IPS-15b (cell line): ENCODE results near the gene CELF4.

Experiments used
- H3K27me3 ChIP-seq: one replicate; pipeline ENCODE4 v1.6.1; 2013; ENCODE audit warnings: low read length; ENCODE audit not compliant: control insufficient read depth, insufficient read depth
- H3K36me3 ChIP-seq: one replicate; pipeline ENCODE4 v1.6.1; 2013; ENCODE audit warnings: low read length; ENCODE audit not compliant: control insufficient read depth, insufficient read depth
- H3K4me1 ChIP-seq: one replicate; pipeline ENCODE4 v1.6.1; 2013; ENCODE audit warnings: mild to moderate bottlenecking, low read length; ENCODE audit not compliant: control insufficient read depth, insufficient read depth
- H3K4me3 ChIP-seq: one replicate; pipeline ENCODE4 v1.5.1; 2013; ENCODE audit warnings: low read depth, low read length
- H3K9ac ChIP-seq: one replicate; pipeline ENCODE4 v1.6.1; 2013; ENCODE audit warnings: low read depth, mild to moderate bottlenecking, low read length
- H3K9me3 ChIP-seq: one replicate; pipeline ENCODE4 v1.6.1; 2013; ENCODE audit warnings: mild to moderate bottlenecking, low read length; ENCODE audit not compliant: control insufficient read depth, insufficient read depth

Gene CELF4

GRCh38 chr18:37565101-37565976 is at the start of gene CELF4:
CELF4 (minus strand) TSS chr18:37565798.
- H3K27me3 ChIP-seq, result peaks cover 82% of the 10 kb centered on the region
- no peaks in the 10 kb centered on the region for H3K9me3 ChIP-seq
- no peak within 1 kb of the TSS for H3K9ac ChIP-seq
- no peaks in the 10 kb centered on the region for H3K36me3 ChIP-seq
- peak within 1 kb of the TSS; percentile 86 for H3K4me3 ChIP-seq
- H3K4me1 ChIP-seq, result no peaks in the 10 kb centered on the region

DNA sequence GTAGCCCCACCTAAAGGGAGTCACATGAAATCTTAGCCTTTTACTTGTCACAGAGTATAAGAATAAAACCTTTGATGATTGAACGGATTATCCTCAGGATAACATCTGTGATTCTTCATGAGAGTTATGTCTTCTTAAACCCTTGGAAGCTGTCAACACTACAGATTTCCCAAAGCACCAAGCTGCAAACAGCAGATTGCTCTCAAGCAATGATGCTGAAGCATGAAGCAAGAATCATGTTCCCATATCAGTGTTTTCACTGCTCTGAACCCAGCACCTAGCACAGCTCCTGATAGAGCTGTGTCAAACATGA is 47.6 kb upstream of the CELF4 start:
- H3K36me3 ChIP-seq, result no peaks in the 10 kb centered on the region
- H3K4me3 ChIP-seq, result no peak overlapping the region
- no peaks in the 10 kb centered on the region for H3K4me1 ChIP-seq
- no peaks in the 10 kb centered on the region for H3K9me3 ChIP-seq
- H3K27me3 ChIP-seq, result peaks cover 2% of the 10 kb centered on the region
- H3K9ac ChIP-seq, result no peak overlapping the region

DNA sequence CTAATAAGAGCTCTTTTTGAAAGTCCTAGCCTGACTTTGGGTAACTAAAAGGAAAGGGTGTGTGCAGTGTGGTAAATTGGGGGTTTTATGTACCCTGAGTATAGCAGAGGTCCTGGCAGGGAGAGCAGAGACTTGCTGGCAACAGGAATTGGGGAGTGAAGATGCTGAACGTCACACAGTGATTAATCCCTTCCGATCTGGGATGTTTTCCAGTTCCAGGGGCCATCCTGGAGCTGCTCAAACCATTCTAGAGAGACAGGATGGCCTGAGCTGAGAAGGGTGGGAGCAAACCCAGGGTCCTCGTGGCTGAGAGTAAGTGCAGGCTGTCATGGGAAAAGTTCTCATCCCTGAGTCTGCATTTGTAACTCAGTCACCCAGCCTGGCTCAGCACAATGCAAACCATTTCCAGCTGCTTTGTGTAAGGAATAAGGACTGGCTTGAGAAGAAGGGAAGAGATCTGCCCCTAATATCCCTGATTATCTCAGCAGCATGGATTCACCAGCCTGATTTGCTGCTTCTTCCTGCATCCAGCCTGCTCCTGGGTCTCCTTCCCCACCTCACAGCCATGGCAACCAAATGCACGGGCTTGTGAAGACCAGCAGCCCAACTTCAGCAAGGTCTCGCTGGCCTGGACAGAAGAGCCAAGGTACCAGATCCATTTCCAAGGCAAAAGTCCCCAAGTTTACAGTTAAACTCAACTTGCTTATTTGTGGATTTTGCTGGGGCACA is 47.1 kb upstream of the CELF4 start:
- no peaks in the 10 kb centered on the region for H3K9me3 ChIP-seq
- no peak overlapping the region for H3K4me3 ChIP-seq
- H3K36me3 ChIP-seq, result no peaks in the 10 kb centered on the region
- H3K27me3 ChIP-seq, result peaks cover 2% of the 10 kb centered on the region
- no peaks in the 10 kb centered on the region for H3K4me1 ChIP-seq
- no peak overlapping the region for H3K9ac ChIP-seq

GRCh38 chr18:37611614-37612279 is 46.1 kb upstream of the CELF4 start:
- H3K4me3 ChIP-seq, result no peak overlapping the region
- H3K4me1 ChIP-seq, result no peaks in the 10 kb centered on the region
- H3K36me3 ChIP-seq, result no peaks in the 10 kb centered on the region
- H3K9me3 ChIP-seq, result no peaks in the 10 kb centered on the region
- H3K9ac ChIP-seq, result no peak overlapping the region
- peaks cover 2% of the 10 kb centered on the region for H3K27me3 ChIP-seq

DNA sequence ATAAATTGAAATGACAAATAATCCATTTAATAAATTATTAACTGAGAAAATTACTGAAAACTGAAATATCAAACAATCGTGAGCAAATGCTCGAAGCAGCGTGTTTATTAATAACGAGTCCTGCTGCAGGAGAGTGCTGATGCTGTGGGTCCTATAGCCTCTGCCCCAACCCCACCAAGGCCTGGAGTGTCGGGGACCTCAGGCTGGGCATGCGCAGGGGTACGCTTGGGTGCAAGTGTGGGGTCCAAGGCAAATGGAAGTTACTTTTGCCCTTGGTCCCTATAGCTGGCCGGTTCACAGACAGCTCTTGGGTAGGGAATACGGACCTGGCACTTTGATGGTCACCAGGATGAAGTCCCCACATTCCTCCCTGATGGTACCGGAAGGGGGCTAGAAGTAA is 43.3 kb upstream of the CELF4 start:
- no peak overlapping the region for H3K4me3 ChIP-seq

GRCh38 chr18:37607281-37607680 is 41.7 kb upstream of the CELF4 start:
- no peaks in the 10 kb centered on the region for H3K27me3 ChIP-seq
- no peaks in the 10 kb centered on the region for H3K9me3 ChIP-seq
- no peak overlapping the region for H3K4me3 ChIP-seq
- H3K4me1 ChIP-seq, result no peaks in the 10 kb centered on the region
- no peaks in the 10 kb centered on the region for H3K36me3 ChIP-seq
- no peak overlapping the region for H3K9ac ChIP-seq

More for the DNA sequence above, 43.3 kb upstream of the CELF4 start:
- Histone ChIP-seq H3K4me1 (no peaks in the 10 kb centered on the region), H3K27me3 (peaks cover 2% of the 10 kb centered on the region), H3K9ac (no peak overlapping the region), H3K9me3 (no peaks in the 10 kb centered on the region), H3K36me3 (no peaks in the 10 kb centered on the region)

DNA sequence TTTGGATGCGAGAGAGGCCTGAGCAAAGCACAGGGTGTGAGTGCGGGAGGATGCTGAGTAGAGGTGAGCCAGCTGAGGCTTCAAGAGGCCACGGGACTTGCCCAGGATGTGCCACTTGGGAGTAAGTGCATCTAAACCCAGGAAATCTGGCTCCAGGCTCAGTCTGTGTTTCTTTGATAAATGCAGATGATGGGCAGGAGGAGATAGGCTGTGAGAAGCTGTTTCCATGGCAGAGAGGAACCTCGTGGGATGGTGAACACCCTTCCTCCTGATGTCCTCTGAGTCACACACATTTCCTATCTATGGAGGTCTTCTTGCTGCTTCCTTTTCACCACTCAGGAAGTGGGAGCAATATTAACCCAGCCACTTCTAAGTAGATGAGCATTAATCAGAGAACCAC is 38.4 kb upstream of the CELF4 start:
- Histone ChIP-seq H3K9ac (no peak overlapping the region), H3K4me1 (no peaks in the 10 kb centered on the region), H3K36me3 (no peaks in the 10 kb centered on the region), H3K4me3 (no peak overlapping the region), H3K27me3 (no peaks in the 10 kb centered on the region), H3K9me3 (no peaks in the 10 kb centered on the region)

GRCh38 chr18:37598966-37599896 is 33.6 kb upstream of the CELF4 start:
- H3K36me3 ChIP-seq, result no peaks in the 10 kb centered on the region

DNA sequence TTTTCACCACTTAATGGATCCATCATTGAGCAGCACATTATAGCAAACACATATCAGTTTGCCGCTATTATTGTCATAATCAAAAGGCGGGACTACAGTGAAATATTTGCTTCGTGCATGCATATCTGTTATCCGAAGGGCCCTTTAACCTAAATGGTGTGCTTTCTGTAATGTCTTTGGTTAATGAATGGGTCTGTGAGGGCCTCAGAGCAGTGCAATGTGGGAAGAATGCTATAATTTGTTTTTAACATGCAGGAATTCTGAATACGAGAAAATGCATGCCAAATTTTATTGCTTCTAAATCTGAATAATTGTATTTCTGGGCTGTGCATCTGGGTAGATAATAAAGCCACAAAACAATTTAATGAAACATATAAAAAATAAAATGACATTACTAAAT is 32.8 kb upstream of the CELF4 start:
- no peaks in the 10 kb centered on the region for H3K9me3 ChIP-seq
- no peak overlapping the region for H3K9ac ChIP-seq
- H3K4me1 ChIP-seq, result no peaks in the 10 kb centered on the region
- no peak overlapping the region for H3K4me3 ChIP-seq
- H3K36me3 ChIP-seq, result no peaks in the 10 kb centered on the region
- H3K27me3 ChIP-seq, result no peaks in the 10 kb centered on the region

More at GRCh38 chr18:37598966-37599896, 33.6 kb upstream of the CELF4 start:
- Histone ChIP-seq H3K4me3 (no peak overlapping the region), H3K4me1 (no peaks in the 10 kb centered on the region), H3K27me3 (no peaks in the 10 kb centered on the region), H3K9ac (no peak overlapping the region), H3K9me3 (no peaks in the 10 kb centered on the region)

- H3K36me3 ChIP-seq, result no peaks in the 10 kb centered on the region
- peaks cover 2% of the 10 kb centered on the region for H3K27me3 ChIP-seq
- H3K9me3 ChIP-seq, result no peaks in the 10 kb centered on the region
- H3K4me1 ChIP-seq, result peaks cover 8% of the 10 kb centered on the region
- H3K4me3 ChIP-seq, result no peak overlapping the region
- no peak overlapping the region for H3K9ac ChIP-seq
These were observed 24.7 kb upstream of the CELF4 start for GRCh38 chr18:37590346-37590745.

- no peak overlapping the region for H3K9ac ChIP-seq
- H3K27me3 ChIP-seq, result peaks cover 7% of the 10 kb centered on the region
- H3K4me1 ChIP-seq, result peaks cover 14% of the 10 kb centered on the region
- no peaks in the 10 kb centered on the region for H3K36me3 ChIP-seq
- H3K4me3 ChIP-seq, result no peak overlapping the region
- no peaks in the 10 kb centered on the region for H3K9me3 ChIP-seq
These were observed 22.7 kb upstream of the CELF4 start for GRCh38 chr18:37588289-37588688.
